Measurements from ENCODE around the gene BTD.
"Not testable (repeated sequence)": the region's sequence is repeated elsewhere in the genome, so short reads cannot be mapped to it uniquely, and the experiment has no call there.

Gene BTD

DNA sequence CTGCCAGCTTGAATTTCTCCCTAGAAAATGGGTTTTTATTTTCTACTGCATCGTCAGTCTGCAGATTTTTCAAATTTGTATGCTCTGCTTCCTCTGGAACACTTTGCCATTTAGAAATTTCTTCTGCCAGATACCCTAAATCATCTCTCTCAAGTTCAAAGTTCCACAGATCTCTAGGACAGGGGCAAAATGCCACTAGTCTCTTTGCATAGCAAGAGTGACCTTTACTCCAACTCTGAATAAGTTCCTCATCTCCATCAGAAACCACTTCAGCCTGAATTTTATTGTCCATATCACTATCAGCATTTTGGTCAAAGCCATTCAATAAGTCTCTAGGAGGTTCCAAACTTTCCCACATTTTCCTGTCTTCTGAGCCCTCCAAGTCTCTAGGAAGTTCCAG is 3.0 kb downstream of the BTD start:
- DNase-seq = not testable (repeated sequence)

DNA sequence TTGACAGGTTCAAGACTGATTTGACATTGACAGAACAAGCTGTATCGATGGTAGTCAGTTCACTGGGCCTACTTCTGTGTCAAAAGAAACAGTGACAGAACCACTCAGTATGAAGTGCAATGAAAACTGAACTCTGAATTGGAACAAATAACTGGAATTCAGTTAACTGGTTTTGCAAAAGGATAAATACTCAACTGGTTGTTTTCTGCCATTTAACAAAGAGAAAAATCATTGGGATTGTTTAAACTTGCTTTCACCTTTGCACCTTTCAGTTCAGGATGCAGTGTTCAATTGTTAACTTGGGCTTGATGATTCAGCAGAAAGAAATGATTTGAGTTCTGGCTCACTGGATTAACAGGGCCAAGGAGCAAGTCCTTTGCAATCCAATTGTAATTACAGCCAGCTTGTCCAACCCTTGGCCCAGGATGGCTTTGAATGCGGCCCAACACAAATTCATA is 4.9 kb downstream of the BTD start:
- DNase-seq = no peak

DNA sequence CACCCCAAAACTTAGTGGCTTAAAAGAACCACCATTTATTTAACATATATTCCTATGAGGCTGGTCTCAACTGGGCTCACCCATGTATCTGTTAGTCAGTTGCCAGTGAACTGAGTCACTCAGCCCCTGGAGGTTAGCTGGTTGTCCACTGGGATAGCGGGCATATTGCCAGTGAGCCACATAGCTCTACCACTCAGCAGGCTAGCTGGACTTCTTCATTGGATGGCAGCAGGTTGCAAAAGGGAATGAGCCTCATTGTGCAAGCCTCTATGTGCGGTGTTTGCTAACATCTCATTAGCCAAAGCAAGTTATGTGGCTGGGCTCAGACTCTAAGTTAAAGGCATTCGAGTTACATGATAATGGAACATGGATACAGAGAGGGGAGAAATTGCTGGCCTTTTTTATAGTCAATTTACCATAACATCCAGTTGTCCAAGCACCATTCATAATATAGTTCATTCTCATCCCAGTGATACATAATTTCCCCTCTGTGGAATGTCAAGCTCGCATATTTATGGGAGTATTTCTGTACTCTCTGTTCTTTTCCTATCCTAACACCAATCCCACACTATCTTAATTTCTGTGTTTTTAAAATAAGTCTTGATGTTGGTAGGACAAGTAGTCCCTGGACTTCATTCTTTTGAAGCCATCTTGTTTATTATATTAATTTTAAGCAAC is 8.7 kb downstream of the BTD start:
- DNase-seq = no peak

DNA sequence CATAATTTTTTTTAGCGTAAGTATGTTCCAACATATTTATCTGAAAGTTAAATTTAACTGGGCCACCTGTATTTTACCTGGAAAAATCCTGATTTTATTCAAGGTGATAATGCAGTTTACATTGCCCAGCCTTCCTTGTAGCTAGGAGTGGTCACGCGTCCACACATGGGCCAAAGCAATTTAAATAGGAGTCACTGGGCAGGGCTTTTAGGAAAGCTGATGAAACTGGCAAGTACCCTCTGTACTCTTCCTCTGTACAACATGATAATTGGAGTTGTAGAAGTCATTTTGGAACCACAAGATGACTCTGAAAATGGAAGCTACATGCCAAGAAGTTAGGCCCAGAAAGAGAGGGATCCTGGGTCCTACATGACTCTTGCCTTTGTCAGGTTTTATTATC is 9.5 kb downstream of the BTD start:
- DNase-seq = no peak

DNA sequence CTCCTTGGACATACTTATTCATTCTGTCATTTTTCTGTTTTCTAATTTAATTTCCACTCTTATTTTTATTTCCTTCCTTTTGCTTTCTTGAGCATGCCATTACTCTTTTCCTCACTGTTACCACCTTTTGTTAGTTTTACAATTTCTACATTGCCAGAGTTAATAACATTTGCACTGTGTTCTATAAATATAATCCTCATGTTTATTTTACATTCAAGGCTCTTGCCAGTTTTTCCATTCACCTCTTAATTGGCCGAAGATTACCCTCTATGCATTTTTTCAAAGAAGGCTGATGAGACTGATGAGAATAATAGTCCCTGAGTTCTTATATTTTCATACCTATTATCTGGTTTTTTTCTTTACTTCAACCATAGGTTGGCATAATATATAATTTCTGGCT is 10.5 kb downstream of the BTD start:
- no peak for DNase-seq

DNA sequence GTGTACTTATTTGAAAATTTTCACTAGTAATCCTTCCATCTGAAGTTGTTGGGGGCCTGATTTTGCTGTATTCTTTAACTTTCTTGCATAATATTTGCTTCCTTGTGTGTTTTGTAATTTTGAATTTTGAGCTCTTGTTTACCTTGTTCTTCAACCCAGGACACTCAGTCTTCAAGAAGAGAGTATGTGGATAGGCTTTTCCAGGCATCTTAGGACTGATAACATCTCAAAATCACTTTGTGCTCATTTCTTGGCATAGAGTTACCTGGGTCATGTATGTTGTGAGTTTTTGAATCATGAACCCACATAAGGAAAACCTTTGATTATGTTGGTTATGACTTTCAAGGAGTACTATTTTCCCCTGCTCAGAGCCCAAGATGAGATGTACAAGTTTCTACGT is 13.4 kb downstream of the BTD start:
- no peak for DNase-seq

DNA sequence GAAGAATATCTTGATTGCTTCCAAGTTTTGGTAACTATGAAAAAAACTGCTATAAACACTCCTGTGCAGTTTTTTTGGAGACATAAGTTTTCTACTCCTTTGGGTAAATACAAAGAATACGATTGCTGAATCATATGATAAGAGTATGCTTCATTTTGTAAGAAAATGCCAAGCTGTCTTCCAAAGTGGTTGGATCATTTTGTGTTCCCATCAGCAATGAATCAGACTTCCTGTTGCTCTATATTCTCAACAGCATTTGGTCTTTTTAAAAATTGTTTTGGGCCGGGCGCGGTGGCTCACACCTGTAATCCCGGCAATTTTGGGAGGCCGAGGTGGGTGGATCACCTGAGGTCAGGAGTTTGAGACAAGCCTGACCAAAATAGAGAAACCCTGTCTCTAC is 14.5 kb downstream of the BTD start:
- DNase-seq = no peak

DNA sequence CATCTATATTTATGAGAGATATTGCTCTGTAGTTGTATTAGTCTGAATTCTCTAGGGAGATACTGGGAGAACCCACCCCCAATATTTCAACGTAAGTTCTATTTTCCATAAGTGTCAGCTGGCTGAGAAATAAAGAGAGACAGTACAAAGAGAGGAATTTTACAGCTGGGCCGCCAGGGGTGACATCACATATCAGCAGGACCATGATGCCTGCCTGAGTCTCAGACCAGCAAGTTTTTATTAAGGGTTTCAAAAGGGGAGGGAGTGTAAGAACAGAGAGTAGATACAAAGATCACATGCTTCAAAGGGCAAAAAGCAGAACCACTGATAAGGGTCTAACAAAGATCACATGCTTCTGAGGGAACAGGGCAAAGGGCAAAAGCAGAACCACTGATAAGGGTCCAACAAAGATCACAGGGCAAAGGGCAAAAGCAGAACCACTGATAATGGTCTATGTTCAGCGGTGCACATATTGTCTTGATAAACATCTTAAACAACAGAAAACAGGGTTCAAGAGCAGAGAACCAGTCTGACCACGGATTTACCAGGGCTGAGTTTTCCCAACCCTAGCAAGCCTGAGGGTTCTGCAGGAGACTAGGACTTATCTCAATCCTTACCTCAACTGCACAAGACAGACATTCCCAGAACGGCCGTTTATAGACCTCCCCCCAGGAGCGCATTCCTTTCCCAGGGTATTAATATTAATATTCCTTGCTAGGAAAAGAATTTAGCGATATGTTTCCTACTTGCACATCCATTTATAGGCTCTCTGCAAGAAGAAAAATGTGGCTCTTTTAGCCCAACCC is 18.3 kb downstream of the BTD start:
- DNase-seq = not testable (repeated sequence)

DNA sequence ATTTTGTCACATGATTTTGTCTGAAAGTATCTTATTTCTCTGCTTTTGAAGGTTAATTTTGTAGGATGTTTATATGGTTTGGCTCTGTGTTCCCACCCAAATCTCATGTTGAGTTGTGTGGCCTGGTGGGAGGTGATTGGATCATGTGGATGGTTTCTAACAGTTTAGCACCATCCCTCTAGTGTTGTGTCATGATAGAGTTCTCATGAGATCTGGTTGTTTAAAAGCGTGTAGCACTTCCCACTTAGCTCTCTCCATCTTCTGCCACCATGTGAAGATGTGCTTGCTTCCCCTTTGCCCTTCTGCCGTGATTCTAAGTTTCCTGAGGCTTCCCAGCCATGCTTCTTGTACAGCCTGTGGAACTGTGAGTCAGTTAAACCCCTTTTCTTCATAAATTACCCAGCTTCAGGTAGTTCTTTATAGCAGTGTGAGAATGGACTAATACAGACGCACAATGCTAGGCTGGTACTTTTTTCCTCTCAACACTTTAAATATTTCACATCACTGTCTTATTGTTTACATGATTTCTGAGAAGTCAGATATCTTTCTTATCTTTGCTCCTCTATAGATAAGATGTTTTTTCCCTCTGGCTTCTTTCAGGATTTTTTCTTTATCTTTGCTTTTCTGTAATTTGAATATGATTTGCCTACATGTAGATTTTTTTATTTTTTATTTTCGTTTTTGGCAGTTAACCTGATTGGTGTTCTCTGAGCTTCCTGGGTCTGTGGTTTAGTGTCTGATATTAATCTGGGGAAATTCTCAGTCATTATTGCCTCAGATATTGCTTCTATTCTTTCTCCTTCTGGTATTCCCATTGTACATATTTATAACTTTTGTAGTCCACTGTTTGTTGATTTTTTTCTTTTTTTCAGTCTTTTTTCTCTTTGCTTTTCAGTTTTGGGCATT is 22.2 kb downstream of the BTD start:
- no peak for DNase-seq

DNA sequence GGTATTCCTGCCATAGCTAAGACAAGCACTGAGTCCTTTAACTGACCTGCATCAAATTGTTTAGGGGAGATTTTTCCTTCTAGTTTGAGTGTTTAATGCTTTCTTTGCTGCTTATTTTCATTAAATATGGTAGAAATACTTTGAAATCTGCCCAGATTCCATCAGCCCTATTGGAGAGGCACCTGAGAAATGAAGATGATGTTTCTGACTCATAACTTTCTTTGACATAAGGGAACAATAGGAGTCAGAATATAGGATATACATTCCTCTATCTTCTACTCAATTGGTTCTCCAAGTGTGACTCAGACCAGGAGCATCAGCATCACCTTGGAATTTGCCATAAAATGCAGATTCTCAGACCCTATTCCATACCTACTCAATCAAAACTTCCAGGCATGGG is 27.4 kb downstream of the BTD start:
- DNase-seq = no peak

DNA sequence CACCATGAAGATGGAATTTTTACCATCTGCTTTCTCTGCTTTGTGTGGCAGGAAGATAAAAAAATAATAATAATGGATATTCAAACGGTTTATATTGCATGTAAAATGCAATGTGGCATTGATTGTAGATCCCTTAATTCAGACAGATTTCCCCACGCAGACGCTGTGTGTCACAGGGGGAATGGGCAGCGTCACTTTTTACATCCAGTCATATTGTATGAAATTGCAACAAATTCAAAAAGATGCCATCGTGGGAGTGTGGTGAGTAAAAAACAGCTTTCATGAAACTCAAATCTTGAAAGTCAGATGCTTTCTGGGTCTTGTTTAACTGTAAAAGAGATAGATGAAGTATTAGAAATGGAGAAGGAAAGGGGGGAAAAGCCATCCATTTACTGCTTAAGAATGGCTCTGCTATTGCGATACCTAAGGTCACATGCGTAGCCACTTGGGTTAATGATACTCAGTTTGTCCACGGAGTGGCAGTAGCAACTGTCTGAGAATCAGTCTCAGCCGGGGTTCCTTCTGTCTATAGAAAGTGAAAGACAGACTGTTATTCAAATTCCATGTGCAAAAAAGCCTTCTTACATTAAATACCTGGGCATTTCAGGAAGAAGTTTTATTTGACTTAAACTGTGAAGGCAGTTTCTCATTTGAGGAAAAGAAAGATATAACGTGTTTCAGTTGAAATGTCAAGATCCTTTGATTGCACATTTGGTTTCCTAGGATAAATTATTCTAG is 28.5 kb downstream of the BTD start:
- peak; percentile 59 for DNase-seq

DNA sequence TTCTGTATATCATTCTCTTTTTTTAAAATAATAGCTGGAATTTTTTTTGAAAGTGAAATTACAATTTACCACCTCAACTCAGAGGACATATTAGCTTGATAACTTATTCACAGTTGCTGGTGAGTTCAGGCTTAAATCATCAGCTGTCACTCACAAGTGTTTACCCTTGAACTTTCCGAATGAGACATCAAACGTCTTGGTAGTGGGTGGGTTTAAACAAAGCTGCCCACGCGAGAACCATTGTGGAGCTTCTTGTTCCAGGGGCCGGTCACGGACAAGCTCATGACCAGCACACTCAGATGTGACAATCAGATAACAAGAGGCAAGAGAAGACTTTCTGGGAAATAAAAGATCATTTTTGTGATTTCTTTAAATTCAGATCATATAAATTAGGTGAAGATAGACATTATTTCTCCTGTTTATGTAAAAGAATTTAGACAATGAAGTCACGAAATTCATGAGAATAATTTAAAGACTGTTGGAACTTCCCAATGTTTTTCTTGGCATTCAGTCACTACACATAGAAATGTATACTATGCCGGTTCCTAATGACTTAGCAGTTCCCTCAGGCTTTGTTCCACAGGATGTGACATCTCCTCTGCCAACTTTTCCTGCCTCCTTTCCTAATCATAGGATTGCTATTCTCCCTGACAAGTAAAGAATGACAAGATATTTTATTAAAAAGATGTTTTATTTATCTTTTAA is 29.3 kb downstream of the BTD start:
- DNase-seq = no peak

DNA sequence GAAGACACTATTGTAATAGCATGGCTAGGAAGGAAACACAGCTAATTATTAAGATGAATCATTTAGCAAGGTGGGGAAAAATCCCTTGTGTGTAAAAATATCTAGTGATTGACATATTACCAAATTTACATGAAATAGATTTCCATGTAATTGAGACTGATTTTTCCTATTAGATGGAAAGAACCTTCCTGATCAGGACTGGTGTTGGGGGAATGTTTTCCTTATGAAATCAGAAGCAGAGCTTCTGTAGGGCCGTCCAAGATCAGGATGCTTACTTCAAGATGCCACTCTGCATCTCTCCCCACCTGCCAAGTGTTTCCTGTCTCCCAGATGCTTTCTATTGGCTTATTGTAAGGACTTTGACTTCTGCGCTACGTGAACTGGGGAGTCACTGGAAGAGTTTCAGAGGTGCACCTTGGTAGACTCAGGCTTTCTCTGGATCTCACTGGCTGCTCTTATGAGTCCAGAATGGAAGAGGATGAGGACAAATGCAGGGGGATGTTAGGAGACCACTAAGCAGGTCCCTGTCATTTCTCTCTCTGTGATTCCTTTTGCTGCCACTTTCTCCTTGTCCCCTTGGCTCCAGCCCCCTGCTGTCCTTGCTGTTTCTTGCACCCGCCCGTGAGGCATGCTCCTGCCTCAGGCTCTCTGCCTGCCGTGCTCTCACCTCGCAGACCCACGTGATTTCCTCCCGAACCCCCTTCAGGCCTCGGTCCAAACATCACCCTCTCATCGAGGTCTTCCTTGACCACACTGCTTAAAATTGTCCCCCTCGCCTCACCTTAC is 30.1 kb downstream of the BTD start:
- DNase-seq = no peak

DNA sequence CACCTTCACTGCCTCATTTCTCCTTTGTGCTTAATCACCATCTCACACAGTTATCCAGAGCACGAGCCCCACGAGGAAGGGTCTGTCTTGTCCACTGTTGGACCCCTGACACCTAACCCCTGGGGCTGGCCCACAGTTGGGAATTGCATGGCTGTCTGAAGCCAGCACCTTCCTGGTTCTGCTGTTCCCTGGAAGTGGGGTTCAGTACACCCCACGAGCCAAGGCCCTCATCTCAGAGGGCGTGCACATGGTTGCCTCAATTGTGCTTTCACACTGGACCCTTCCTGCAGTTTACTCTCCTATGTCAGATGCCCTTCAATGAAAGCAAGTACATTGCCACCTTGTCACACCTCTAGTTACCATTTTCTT is 30.7 kb downstream of the BTD start:
- DNase-seq = no peak

DNA sequence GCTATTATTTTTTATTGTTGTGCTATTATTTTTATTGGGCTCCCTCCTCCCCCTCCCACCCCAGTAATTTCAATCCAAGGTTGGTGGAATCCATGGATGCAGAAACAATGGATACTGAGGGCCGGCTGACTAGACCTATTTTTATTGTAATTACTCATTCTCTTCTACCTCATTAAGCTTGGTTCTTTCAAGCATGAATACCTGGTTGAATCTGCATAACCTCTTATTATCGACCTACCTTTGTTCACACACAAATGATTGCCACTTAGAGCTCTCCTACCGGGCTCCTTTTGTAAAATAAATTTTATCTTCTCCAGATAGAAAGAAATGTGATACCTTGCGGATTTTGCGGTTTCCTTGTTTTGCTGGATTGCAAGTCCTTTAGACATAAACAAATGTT is 31.6 kb downstream of the BTD start:
- DNase-seq = no peak

DNA sequence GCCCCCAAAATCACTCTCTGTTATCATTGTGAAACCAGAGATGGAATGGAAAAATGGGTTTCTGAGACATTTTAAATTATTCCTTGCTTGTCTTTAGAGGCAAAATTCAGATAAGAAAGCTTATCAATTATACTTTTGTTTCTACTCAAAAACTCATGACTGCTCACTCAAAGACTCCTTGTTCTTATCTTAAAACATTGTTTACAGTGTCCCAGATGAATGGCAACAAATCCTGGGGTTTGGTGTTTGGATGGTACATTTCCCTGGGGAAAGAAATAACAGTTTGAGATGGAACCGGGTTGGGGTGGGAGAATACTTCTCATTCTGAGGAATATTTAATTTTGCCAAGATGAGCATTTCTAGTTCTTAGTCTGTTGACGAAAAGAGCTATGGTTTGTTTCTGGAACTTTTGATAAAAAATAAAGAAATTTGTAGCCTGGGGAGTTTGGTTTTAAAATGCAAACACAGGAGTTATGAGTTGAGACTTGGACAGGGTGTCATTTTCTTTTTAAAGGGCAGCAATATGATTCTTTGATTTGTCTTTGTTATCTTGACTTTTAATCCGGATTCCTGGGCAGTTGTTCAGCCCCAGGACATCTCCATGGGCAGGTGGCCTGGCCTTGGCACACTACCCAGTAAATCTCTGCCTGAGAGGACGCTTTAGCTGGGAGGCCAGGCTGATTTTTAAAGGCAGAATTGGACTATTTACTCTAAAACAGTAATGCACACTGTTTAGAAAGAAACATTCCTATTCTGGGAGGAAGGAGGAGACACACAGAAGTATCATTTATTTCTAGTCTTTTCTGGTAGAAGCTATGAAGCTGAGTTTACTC is 32.4 kb downstream of the BTD start:
- no peak for DNase-seq

DNA sequence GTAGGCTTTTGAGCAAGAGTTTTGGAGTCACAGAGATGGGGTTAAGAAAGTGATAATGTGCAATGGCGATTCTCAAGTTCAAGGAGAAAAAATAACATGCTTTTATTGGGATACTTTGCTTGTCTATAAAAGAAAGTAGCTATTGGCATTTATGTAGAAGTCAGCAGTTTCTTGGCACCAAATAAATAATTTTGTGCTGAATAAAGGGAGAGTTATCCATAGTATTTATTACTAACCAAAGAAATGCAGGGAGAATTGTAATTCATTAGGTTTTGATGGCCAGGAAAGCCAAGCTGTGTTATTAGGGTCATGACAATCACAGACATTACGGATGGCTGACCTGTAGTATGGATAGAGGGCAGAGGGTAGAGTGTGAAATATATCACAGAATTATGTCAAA is 33.1 kb downstream of the BTD start:
- DNase-seq = no peak

DNA sequence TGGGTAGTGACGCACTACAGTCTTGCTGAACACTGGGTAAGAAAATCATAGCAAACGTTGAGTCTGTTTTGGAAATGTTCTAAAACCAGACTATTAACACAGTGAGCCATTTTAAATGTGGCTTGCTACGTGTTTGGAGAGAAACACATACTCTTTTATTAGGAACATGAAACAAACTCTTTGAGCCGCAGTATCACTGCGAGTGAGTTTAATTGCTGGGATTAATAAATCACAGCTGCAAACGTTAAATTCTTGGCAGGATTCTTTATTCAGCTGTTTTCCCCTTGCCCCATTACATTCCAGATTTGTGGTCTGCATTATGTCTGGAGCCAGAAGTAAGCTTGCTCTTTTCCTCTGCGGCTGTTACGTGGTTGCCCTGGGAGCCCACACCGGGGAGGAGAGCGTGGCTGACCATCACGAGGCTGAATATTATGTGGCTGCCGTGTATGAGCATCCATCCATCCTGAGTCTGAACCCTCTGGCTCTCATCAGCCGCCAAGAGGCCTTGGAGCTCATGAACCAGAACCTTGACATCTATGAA is 33.6 kb downstream of the BTD start:
- no peak for DNase-seq

DNA sequence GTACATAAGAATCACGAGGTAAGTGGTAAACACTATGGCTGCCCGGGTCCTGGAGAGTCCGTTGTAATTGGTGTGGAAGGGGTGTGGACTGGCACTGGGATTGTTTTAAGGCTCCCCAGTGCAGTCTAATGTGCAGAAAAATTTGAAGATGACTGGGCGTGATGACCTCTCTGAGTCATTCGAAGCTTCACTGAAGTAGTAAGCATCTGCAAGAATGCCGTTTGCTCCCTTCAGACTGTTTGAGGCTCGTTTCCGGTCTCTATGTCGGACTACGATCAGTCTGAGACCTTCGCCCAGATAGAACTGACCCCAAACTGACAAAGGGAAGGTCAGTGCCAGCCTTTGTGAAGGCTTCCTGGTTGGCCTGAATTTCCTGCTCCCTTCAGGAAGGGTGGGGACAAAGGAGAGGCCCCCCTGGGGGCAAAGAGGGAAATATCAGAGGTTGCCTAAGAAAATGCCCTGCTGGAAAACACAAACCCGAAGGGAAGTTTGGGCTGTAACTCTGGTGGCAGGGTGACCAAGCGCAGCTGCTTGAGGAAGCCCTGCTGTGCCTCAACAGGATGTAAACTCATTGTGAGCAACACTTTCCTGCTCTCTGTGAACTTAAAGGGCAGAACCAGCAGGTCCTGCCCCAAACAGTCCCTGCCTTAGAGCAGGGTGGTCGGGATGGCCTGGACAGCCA is 34.6 kb downstream of the BTD start:
- peak; percentile 49 for DNase-seq

Measured in stimulated activated CD8-positive, alpha-beta memory T cell treated with anti-CD3 and anti-CD28 coated beads, Interleukin-4, amount 100 ng/mL, for 48 hours (primary cell).